Thoracic aorta (tissue), 2 donors: ENCODE data around the gene AKAIN1. TPM values are rescaled to one million over a fixed set of nuclear protein-coding genes. Genes with fewer than 3 reads are reported as not detected.

Experiments used
- ATAC-seq: fragments of 150-250 bp; one replicate; pipeline ENCODE4 v1.8.0; 2017; ENCODE audit warnings: low read depth; ENCODE audit not compliant: insufficient number of reproducible peaks, low FRiP score
- DNase-seq: peaks from one replicate; pipeline ENCODE4 v3.0.0-alpha.2; 2020; ENCODE audit warnings: low spot score
- H3K27ac ChIP-seq, 2 donors: fragments of 200-600 bp; sonication (generic); 1 replicate in 1 of 2; 2 replicates in 1 of 2; pipeline ENCODE4 v1.5.1; 2016; ENCODE audit warnings: mild to moderate bottlenecking in 2 of 2, moderate library complexity in 2 of 2
- H3K27me3 ChIP-seq: fragments of 200-600 bp; sonication (generic); replicated peaks from 2 replicates; pipeline ENCODE4 v1.6.0; 2016; ENCODE audit warnings: mild to moderate bottlenecking; ENCODE audit not compliant: insufficient read depth
- H3K36me3 ChIP-seq: fragments of 200-600 bp; sonication (generic); one replicate; pipeline ENCODE4 v1.5.1; 2016
- H3K4me1 ChIP-seq, 2 donors: fragments of 200-600 bp; sonication (generic); 1 replicate in 1 of 2; 2 replicates in 1 of 2; pipeline versions ENCODE4 v1.5.1 to v1.6.0; 2016; ENCODE audit warnings: low read depth in 2 of 2, mild to moderate bottlenecking in 1 of 2; ENCODE audit not compliant: control insufficient read depth in 1 of 2
- H3K4me3 ChIP-seq: fragments of 200-600 bp; sonication (generic); 2 replicates; pipeline ENCODE4 v1.5.1; 2016; ENCODE audit warnings: mild to moderate bottlenecking
- H3K9me3 ChIP-seq: fragments of 200-600 bp; sonication (generic); 2 replicates; pipeline ENCODE4 v1.5.1; 2016
- CTCF ChIP-seq: fragments of 200-600 bp; sonication (generic); IDR thresholded peaks from one replicate; pipeline ENCODE4 v1.5.1; 2019; ENCODE audit warnings: antibody characterized with exemption
- total RNA-seq, 2 donors: library from RNA; depleted of rRNA; stranded (reverse); fragments of >200 nt; gene quantifications; one replicate each; pipeline versions ENCODE4 v1.1.0 to v1.2.3, GENCODE V29; 2016

The AKAIN1 gene
- total RNA-seq, 2 donors from 2014 or later, result not detected

GRCh38 chr18:5196253-5197031 is 615 bp downstream of the AKAIN1 start:
- no peaks in the 10 kb centered on the region for H3K4me1 ChIP-seq
- DNase-seq (no peak), ATAC-seq (no peak)
- H3K27ac ChIP-seq, result no peak overlapping the region
- no peaks in the 10 kb centered on the region for H3K36me3 ChIP-seq
- no peak overlapping the region for H3K4me3 ChIP-seq
- no peaks in the 10 kb centered on the region for H3K9me3 ChIP-seq
- TF ChIP-seq CTCF, result no peak
- no peaks in the 10 kb centered on the region for H3K27me3 ChIP-seq

GRCh38 chr18:5195656-5196055 is 1.4 kb downstream of the AKAIN1 start:
- no peak overlapping the region for H3K4me3 ChIP-seq
- H3K36me3 ChIP-seq, result no peaks in the 10 kb centered on the region
- ATAC-seq (no peak), DNase-seq (no peak)
- no peaks in the 10 kb centered on the region for H3K4me1 ChIP-seq
- no peaks in the 10 kb centered on the region for H3K9me3 ChIP-seq
- H3K27ac ChIP-seq, result no peak overlapping the region
- TF ChIP-seq CTCF, result no peak
- H3K27me3 ChIP-seq, result no peaks in the 10 kb centered on the region

- TF ChIP-seq CTCF, result no peak
- Histone ChIP-seq H3K27ac (no peak overlapping the region), H3K4me1 (no peaks in the 10 kb centered on the region), H3K27me3 (no peaks in the 10 kb centered on the region), H3K9me3 (no peaks in the 10 kb centered on the region), H3K4me3 (no peak overlapping the region), H3K36me3 (no peaks in the 10 kb centered on the region)
- no peak for DNase-seq
- ATAC-seq, result no peak
Observed at GRCh38 chr18:5180254-5180653, 16.8 kb downstream of the AKAIN1 start.

- no peaks in the 10 kb centered on the region for H3K27me3 ChIP-seq
- H3K4me3 ChIP-seq, result no peak overlapping the region
- no peaks in the 10 kb centered on the region for H3K36me3 ChIP-seq
- TF ChIP-seq CTCF, result no peak
- H3K9me3 ChIP-seq, result no peaks in the 10 kb centered on the region
- DNase-seq (no peak), ATAC-seq (no peak)
- no peaks in the 10 kb centered on the region for H3K4me1 ChIP-seq
- no peak overlapping the region for H3K27ac ChIP-seq
Observed at GRCh38 chr18:5178519-5178918, 18.5 kb downstream of the AKAIN1 start.

- no peaks in the 10 kb centered on the region for H3K27me3 ChIP-seq
- ATAC-seq (no peak), DNase-seq (no peak)
- TF ChIP-seq CTCF, result no peak
- H3K36me3 ChIP-seq, result no peaks in the 10 kb centered on the region
- H3K27ac ChIP-seq, result no peak overlapping the region
- no peaks in the 10 kb centered on the region for H3K4me1 ChIP-seq
- H3K9me3 ChIP-seq, result no peaks in the 10 kb centered on the region
- H3K4me3 ChIP-seq, result no peak overlapping the region
Observed at GRCh38 chr18:5175378-5175777, 21.7 kb downstream of the AKAIN1 start.
